GM19397 (cell line): ENCODE measurements around the gene CHST15.
A peak's percentile ranks its signal among the peaks of the same experiment; 100 is the strongest.
"Not testable (repeated sequence)": the region's sequence is repeated elsewhere in the genome, so short reads cannot be mapped to it uniquely, and the experiment has no call there.

Experiments
- ATAC-seq: cut with Tn5 transposase; IDR thresholded peaks from one replicate; pipeline ENCODE4 v1.9.1; 2021; ENCODE audit warnings: mild to moderate bottlenecking, moderate library complexity; ENCODE audit not compliant: unreplicated experiment

CHST15 gene

DNA sequence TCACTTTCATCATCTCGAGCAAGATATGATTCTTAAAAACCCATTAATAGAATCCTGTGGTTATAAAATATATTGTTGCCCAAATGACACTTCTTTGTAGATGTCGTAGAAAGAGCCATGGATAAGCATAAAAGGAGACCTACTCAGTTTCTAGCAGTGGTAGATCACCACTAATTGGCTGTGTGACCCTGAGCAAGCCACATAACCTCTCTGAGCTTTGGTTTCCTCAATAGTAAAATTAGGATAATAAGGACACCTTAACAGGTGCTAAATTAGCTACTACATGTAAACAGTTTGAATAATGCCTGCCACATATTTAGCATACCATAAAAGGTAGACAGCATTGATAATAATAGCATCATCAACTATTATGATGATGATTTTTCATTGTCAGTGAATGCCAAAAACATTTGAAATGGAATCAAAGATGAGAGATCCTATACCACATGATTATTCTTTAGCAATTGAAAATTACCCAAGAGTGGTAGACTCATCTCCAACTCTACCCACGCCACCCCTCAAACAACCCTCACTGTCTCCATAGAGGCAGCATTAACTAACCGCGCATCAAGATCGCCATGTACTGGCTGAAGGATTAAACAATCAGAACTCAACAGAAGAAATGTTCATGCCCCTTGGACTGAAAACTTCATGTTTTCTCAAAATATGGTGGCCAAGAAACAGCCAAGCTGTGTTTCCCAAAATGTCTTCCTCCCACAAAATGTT is 45.8 kb downstream of the CHST15 start:
- no peak for ATAC-seq

DNA sequence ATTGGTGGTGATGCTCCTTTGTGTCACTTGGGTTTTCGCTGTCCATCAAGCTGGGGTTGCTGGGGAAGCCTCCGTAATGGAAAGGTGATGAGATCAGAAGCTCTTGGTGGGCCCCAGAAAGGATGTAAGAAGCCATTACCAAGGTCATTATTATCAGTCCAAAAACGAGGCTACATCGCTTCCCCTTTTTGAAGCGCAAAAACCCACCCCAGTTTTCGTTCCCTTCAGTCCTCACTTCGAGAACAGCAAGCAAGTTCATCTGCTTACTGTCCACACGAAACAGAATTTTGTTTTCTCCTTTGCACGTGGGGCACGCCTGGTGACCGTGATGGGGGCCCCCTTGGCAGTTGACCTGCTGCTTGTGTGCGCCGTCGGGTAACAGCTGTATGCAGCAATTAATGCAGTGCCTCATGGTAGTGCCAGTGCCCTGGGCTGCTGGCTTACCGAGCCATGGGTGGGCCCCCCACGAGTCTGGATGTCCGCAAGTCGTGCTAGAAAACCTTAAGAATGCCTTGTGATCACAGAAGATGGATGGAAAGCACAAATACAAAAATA is 47.5 kb downstream of the CHST15 start:
- no peak for ATAC-seq

DNA sequence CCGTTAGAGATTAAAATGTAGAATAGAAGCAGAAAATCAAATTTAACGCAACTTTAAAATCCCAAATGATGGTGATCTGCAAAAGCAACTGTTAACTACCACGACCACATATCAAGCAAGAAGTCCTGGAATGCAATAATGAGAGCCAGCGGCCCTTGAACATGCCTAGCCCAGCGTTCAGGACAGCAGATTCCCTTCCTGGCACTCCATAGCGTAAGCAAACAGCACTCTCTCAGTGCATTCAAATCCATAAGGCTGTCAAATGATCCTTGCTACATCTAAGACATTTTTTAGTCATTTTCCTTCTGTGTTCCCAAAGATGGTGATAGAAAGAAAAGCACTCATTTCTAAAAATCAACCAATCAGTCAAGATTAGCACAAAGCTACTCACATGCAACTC is 48.1 kb downstream of the CHST15 start:
- ATAC-seq: no peak

DNA sequence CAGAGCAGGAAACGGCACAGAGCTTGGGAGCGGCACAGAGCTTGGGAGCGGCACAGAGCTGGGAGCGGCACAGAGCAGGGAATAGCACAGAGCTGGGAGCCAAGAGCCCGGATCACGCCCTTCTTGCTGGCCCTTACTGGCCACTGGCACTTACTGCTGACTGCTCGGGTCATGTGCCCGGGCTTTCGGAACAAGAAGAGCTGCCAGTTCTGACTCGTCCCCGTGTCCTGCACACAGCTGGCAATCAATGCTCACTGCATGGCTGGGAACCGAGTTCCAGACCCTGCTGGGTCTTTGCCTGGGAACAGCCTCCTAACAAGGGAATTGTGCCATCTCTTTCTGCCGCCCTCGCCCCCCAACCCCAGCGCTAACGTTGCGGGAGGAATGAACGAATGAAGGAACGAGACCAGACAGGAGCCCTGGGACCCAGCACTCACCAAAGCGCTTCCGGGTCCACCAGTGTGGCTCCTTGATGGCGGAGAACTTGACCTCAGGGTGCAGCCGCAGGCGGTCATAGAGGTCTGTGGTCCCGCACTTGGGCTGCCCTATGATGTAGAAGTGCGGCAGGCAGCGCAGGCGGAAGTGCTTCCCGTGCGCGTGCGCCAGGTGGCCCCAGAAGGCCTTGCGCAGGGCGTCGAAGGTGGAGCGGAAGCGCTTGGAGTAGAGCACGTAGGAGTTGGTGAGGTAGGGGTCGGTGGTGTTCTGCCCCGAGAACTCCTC is 49.1 kb downstream of the CHST15 start:
- no peak for ATAC-seq

DNA sequence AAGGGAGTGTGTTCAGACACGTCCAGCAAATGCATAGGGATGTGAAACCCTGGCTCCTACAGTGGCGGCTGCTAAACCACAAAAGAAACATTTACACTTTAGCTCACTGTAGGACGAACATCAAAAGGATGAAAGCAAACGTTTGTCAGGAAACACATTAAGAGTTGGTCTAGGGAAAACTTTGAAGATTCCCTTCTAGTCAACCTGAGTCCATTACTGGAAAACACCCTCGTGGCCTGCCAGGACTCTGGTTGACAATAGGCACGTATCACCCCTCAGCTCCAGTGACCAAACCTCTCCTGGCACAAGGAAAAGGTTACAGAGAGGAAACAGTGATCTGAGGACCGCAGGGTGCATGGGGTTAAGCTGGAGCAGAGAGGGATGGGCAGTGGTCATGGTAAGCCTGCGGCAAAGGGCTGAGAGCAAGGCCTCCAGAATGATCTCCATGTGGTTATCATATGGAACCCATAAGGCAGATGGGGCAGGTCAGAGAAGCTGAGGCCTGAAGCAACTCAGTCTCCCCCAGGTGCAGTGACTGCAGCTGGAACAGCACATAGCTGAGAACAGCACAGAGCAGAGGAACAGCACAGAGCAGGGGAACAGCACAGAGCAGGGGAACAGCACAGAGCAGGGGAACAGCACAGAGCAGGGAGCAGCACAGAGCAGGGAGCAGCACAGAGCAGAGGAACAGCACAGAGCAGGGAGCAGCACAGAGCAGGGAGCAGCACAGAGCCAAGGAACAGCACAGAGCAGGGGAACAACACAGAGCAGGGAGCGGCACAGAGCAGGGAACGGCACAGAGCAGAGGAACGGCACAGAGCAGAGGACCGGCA is 49.9 kb downstream of the CHST15 start:
- peak; percentile 72 for ATAC-seq

DNA sequence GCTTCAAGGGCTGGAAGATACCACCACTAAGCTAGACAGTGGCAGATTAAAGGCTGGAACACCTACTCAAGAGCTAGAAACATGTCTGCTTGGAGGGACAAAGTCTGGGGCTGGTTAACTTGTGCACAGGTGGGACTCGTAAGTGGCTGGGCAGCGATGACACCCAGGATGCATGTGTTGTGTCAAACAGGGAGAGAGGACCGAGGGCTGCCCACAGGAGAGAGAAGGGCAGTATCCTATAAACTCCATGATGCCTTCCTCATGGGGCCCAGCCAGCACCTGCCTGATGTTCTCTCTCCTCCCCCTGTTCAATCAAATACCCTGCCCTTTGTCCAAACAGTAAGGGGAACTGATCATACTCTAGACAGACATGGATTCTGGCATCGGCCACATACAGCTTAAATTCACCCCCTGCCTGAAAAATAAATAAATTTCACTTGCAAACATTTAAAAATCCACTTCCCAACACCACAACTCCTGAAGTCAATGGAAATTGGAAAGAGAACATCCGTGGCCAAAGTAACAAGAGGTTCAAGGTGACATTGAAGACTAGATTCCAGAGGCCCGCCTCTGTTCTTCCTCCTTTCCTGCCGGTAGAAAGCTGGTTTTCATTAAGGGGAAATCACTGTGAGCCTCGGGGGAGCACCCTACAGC is 50.6 kb downstream of the CHST15 start:
- no peak for ATAC-seq

DNA sequence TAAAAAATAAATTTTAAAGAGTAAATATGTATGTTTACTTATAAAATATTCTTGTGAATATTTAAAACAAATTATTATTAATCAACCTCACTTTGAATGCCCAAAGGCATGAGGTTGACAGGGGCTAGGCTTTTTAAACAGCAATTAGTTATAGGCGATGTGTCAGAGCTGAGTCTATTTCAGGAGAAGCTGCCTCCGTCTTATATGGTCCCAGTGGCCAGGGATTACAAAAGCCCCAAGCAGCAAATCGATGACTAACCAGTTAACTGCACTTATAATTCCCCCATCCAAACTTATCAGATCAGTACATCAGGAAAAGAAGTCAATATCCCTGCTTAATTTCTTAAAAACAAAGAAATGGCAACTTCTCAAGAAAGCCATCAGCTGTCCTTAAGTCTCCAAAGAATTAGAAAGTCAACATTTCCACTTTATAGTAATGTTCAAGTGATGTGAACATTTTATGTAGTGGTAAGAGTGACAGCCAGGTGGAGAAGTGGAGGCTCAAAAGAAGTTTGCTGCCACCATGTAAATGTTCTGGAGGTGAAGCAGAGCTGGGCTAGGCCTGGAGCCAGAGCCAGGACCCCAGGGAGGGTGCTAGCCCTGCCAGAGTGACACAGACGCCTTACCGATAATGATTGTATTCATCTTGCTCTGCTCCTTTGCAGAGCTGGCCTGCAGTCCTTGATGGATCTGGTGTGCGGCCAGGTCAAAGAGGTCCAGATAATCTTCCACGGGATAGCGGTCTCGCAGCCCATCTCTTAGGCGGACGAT is 51.5 kb downstream of the CHST15 start:
- no peak for ATAC-seq

DNA sequence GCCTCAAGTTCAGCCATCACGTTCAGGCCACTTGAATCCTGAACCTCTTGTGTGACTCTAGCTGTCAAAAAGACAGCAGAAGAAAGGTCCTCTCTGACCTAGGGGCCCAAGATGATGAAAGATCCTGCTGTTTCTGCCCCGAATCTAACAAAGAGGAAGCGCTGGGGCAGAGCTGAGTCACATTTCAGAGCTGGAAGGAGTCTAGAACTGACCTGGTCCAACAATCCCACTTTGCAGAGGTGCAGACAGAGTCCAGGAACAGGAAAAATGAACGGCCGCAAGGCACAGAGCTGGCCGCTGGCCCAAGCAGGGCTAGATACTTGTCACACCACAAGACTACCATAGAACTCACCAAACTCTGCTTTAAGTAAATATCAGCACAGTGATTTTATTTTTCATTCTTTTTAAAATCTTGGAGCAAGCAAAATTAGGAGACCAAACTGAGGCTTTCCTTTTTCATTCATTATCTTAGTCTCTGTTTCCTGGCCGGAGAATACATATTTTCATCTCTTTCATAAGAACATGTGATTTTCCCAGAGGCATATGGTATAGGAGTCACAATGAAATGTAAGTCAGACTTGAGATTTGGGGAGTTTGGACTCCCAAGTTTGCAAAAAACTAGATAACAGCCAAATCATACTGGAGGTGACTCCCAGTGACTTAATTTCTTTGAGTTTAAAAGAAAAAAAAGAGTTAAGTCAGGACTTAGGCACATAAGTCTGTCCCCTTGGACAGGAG is 52.8 kb downstream of the CHST15 start:
- ATAC-seq: no peak

DNA sequence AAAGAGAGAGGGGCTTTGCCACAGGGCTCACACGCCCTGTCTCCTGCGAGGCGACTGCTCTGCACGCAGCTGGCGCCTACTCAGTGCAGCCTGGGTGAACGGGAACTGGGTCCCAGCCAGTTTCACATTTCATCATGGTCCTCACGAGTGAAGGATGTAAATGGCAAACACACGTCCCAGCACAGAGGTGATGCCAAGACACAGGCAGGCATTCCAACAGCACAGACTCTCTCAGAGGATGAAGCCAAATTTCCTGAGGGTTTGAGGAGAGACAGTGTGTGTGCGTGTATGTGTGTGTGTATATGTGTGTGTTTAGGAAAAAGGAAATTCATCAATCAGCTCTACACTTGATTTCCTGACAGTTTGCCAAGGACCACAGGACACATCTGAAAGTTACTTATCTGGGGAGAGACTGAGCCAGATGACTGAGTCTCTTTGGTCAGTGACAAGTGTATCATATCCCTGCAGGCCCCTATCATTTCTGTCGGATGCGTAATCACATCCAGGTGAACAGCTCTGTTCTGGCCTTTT is 53.9 kb downstream of the CHST15 start:
- ATAC-seq: no peak

DNA sequence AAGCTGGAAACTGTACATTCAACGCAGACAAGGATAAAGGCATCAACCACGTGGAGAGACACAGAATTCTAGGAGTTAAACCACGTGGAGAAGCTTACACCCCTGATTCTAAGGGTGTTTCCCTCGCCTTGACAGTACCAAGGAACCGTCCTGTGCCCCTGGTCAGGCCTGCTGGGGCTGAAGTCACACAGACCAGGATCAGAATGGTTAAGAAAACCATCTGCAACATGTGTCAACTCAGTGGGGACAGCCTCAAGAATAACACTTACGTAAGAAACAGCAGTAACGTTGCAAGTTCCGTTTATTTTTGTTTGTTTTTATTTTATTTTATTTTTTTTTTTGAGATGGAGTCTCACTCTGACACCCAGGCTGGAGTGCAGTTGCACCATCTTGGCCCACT is 55.6 kb downstream of the CHST15 start:
- no peak for ATAC-seq

DNA sequence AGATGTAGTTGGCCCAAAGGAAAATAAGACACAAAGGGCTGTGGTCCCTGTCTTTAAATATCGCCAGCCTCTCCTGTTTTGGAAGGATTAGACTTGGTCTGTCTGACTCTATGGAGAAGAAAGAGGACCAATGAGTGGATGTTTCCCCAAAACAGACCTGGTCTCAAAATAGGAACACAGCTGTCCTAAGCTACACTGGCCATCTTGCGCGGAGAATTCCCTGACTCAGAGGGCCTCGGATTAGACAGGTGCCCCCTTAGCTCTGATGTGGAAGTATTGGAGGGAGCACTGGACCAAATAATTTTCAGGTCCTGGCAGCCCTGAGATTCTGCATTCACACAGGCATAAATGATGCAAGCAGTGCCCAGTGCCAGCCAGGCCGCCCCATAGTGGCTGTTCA is 56.1 kb downstream of the CHST15 start:
- no peak for ATAC-seq

DNA sequence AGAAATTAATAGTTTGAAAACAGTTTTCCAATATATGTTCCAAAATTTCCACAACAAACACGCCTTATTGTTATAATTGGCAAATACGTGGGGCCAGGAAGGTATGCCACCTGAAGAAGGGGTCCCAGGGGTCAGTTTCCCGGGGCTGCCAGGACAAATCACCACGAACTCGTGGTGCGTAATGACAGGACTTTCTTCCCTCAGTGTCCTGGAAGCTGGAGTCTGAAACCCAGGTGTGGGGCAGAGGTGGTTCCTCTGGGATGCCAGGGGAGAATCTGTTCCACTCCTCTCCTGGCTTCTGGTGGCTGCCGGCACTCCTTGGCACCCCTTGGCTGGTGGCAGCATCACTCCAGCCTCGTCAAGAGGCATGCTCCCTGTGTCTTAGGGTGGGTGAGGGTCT is 56.7 kb downstream of the CHST15 start:
- no peak for ATAC-seq

DNA sequence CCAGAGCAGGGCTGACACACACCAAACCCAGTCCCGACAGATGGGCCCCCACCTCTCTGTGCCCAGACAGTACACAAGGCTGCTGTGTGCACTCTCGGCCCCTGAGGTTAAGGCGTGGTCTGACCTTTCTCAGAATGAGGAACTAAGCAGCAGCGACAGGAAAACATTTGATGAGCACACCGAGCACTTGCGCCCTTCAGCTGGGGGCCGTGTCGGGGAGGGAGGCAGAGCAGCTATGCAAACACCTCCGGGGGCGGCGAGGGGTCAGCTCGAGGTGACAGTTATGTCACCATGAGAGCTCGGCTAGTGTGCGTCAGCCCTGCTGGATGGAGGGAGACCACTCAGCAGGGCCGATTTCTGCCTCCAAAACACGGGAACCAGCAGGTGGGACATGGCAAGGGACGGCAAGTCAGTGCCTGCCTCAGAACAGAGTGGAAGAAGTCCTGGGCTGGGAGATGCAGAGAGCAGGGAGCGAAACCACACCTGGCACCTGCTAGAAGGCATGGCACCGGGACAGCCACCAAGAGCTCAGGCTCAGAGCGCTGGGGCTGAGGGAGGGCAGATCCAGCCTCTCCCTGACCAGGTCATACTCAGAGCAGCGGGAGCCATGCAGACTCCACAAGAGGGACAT is 57.4 kb downstream of the CHST15 start:
- peak; percentile 94 for ATAC-seq

DNA sequence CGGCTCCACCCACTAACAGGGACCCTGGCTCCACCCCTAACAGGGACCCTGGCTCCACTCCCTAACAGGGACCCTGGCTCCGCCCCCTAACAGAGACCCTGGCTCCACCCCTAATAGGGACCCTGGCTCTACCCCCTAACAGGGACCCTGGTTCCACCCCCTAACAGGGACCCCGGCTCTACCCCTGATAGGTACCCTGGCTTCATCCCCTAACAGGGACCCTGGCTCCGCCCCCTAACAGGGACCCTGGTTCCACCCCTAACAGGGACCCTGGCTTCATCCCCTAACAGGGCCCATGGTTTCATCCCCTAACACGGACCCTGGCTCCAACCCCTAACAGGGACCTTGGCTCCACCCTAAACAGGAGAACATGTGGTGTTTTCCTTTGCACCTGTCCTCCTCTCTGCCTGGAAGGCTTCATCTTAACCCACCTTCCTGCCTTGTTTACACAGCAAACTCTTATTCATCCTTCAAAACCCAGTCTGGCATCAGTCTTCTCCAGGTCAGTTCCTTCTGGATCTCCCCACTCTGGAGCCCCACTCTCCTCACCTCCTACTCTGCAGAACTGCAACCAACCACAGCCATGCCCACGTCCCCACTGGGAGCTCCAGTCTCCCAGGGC is 58.0 kb downstream of the CHST15 start:
- ATAC-seq: no peak

DNA sequence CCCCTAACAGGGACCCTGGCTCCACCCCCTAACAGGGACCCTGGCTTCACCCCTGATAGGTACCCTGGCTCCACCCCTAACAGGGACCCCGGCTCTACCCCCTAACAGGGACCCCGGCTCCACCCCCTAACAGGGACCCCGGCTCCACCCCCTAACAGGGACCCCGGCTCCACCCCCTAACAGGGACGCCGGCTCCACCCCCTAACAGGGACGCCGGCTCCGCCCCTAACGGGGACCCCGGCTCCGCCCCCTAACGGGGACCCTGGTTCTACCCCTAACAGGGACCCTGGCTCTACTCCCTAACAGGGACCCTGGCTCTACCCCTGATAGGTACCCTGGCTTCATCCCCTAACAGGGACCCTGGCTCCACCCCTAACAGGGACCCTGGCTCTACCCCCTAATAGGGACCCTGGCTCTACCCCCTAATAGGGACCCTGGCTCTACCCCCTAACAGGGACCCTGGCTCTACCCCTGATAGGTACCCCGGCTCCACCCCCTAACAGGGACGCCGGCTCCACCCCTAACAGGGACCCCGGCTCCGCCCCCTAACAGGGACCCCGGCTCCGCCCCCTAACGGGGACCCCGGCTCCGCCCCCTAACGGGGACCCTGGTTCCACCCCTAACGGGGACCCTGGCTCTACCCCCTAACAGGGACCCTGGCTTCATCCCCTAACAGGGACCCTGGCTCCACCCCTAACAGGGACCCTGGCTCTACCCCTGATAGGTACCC is 58.7 kb downstream of the CHST15 start:
- ATAC-seq: not testable (repeated sequence)

DNA sequence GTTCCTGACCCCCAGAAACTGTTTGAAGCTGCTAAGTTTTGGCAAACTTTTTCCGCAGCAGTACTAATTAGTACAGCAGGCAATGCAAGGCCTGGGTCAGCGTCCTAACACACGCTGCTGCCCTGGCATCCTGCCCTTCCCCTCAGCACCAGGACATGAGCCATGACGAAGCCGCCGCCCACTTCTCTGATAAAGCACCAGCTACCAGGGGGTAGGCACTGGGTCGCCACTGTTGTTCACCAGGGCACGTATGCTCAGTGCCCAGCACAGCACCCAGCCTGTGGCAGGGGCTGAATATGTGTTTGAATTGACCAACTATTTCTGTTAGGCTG is 59.5 kb downstream of the CHST15 start:
- no peak for ATAC-seq

DNA sequence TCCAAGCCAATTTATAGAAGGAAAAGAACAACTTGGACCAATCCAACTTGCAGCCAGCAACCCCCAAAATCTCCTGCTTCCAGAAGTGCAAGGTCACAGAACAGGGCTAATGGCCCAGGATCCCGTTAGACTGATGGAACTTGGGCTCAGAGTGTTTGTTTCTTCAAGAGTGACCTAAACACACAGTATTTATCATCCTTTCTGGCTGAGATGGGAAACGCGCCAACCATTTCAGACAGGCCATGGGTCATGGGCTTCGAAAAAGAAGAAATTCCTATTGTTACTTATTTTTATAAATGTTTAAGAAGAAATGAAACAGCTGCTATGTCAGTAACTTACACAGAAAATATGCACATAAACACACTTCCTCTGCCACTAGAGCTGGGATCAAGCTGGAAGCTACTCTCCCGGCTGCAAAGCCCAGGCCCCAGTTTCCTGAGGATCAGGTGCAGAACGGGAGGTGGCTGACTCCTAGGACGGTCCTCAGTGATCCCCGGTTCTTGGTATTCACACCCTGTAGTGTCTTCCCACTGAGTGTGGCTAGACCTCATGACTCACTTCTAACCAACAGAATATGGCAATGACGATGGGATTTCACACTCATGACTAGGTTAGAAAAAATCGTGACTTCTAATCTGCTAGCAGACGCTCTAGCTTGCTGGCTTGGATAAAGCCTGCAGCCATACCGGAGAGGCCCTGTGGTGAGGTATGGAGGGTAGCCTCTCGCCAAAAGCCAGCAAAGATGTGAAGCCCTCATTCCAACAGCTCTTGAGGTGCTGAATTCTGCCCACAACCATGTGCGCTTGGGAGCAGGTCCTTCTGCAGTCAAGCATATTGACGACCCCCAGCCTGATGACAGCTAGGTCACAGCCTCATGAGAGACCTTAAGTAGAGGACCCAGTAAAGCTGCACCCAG is 60.2 kb downstream of the CHST15 start:
- ATAC-seq: no peak
